HCEC 1CT (cell line): ENCODE measurements around the gene PRKCB.

Experiments used
- DNase-seq: peaks from one replicate; pipeline ENCODE4 v3.0.0-alpha.2; 2017

PRKCB gene

GRCh38 chr16:23836404-23837311 is 875 bp downstream of the PRKCB start:
- no peak for DNase-seq

DNA sequence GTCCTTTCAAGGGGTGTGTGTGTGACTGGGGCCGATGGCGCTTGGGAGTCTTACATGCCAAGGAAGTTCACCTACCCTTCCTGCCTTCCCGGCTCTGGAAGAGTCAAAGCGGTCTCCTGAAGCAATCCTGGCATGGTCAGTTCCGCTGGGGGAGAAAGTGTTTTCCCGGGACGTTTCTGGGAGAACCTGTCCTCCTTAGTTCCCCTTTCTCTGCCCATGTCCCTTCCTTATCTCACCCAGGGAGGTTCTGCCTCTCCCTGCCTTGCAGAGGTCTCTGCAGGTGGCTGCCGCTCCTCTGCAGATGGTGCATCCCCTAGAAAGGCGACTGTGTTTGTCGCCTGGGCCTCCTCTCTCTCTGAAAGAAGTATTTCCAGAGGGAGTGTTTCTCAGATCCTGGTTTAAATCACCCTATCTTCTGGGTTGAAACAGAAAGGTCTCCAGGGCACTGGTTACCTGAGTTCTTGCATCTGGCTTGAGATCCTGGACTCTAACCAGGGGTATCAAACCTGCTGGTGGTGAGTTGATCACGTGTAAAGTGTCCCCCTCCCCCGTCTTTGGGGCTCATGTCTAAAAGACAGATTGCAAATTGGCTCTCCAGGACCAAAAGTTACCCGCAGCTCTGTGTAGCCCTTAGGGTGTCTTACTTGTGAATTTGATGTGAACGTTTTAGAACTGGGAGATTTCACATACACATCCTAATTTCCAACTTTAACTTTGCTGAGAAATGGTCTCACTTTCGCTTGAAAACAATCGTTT is 1.9 kb downstream of the PRKCB start:
- DNase-seq = no peak

DNA sequence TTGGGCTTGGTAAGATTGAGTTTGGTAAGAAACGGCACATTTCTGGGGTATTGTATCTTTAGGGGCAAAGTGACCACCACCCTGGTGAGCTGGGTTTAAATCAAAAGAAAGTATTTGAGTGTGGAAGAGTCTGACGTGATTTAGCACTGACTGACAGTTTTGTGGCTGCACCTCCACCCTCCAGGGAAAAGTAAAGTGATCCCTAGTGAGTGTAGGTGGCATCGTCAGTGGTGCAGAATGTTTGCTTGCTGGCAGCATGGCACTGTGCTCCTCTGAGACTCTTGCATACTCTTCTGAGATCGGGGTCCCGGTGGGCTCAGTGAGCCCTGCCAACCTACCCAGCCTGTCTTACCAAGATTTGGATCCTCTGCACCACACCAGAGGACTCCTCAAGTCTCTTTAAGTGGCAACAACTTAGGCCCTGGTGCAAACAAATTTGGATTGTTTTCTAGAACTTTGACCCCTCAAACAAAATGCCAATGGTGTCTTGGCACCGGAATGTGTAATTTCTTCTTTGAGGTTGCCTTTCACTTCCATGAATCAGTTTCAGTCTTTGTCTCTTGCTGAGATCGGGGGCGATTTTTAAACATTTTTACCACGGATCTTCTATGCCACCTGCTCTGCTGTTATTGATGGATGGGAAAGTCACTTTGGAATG is 2.8 kb downstream of the PRKCB start:
- DNase-seq = no peak

GRCh38 chr16:23840310-23840709 is 4.5 kb downstream of the PRKCB start:
- DNase-seq = no peak

DNA sequence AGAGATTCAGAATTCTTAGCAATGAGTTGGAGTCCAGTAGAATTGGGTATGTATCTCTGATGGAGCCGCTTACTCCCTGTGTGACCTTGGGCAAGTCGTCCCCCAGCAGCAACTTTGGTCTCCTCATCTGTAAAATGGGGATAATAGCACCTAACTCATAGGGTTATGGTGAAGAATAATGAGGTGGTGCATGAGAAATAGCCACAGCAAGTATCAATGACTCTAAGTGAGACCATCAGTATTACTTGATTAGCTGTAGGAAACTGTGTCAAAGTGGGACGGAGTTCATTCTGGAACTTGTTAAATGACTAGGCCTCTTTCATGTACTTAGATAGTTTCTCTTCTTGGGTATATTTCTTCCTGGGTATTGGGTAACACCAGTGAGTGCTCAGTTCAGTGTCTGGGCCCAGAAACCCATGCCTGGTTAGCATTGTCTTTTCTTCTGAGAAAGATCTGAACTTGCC is 6.4 kb downstream of the PRKCB start:
- no peak for DNase-seq

DNA sequence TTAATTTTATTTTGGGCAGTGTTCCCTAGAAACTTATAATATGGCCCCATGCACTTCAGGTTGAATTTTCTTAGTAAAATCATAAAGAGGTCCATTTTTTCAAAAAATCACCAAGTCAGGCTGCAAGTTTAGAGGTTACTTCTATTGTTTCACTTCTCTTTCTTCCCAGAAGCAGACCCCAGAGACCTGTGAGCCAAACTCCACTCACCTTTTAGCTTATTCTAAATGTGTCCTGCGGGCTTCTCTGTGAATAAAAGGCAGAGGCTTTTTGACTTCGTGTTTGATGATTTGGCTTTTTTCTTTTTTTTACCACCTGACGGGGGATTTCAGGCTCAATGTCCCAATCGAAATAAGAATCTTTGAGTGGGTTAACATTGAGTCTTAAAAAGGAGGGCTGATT is 7.4 kb downstream of the PRKCB start:
- DNase-seq = no peak

GRCh38 chr16:23847251-23847650 is 11.5 kb downstream of the PRKCB start:
- DNase-seq = no peak

- DNase-seq = no peak
Observed at GRCh38 chr16:23847948-23848347, 12.2 kb downstream of the PRKCB start.

GRCh38 chr16:23848958-23849357 is 13.2 kb downstream of the PRKCB start:
- no peak for DNase-seq

GRCh38 chr16:23852794-23853562 is 17.2 kb downstream of the PRKCB start:
- DNase-seq = no peak

- no peak for DNase-seq
Observed at GRCh38 chr16:23855010-23855409, 19.2 kb downstream of the PRKCB start.

DNA sequence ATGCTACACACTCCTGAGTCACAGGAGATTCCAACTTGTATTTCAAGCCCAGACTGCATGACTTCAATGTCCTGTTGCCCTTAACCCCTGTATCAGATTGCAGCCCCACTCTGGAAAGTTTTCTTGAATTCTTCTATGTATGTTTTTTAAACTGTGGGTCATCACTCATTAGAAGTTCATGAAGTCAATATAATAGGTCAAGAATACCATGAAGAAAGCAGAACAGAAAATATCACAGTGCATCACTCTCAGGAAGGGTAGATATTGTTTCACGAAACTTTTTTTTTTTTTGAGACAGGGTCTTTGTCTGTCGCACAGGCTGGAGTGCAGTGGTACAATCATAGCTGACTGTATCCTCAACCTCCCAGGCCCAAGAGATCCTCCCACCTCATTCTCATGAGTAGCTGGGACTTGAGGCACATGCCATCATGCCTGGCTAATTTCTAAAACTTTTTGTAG is 20.5 kb downstream of the PRKCB start:
- no peak for DNase-seq

GRCh38 chr16:23857256-23857880 is 21.6 kb downstream of the PRKCB start:
- DNase-seq = no peak

DNA sequence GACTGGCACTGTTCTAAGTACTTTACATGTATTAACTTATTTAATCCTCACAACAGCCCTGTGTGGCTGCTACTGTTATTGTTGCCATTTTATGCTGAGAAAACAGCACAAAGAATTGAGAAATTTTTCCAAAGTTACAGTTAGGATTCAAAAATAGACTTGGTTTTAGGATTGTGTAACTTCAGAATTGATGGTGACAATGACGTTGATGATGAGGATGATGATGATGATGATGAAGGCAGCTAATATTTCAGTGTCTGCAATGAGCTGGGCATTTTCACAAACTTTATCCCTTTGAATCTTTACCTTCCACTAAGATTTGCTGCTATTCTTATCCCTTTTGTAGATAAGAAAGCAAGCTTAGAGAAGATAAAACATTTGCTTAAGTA is 22.1 kb downstream of the PRKCB start:
- no peak for DNase-seq

- no peak for DNase-seq
Observed at GRCh38 chr16:23858542-23858941, 22.8 kb downstream of the PRKCB start.

- DNase-seq = no peak
Observed at GRCh38 chr16:23859713-23860269, 24.0 kb downstream of the PRKCB start.

- DNase-seq = no peak
Observed at GRCh38 chr16:23861874-23862273, 26.1 kb downstream of the PRKCB start.

DNA sequence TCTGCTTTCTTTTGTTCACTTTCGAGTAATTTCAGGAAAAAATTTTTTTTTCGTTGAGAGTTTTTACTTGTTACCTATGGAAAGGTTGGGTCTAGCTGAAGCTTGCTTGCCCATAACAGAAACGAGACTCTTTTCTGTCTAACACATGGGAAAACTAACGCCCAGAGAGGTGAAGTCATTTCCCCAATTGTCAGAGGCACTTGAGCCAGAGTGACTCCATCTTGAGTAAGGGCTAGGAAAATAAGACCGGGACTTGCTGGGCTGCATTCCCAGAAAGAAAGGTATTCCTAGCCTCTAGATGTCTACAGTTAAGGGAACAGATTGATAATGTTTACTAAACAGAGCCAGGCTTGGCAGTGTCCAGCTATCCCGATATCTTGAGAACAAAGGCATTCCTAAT is 26.8 kb downstream of the PRKCB start:
- DNase-seq = no peak

- no peak for DNase-seq
Observed at GRCh38 chr16:23863511-23864422, 28.0 kb downstream of the PRKCB start.

DNA sequence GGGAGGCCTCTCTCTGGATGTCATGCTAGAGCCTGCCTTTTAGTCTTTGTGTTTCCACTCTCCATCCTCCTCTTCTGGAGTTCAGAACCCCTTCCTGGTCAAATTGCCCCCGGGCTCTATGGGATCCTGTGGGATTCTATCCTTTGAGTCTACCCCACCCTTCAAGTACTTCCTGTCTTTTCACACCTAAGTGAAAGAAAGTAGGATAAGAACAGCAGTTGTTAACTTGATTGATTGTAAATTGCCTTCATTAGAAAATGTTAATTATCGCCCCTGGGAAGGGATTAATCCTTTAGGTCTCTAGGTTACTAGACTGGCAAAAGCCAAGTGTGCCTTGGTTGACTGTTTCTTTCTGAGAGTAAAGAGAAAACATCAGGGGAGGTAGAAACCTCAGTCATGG is 30.1 kb downstream of the PRKCB start:
- no peak for DNase-seq

- no peak for DNase-seq
Observed at GRCh38 chr16:23866621-23867020, 30.8 kb downstream of the PRKCB start.
